ENCODE measurements around the gene SERGEF.

SERGEF gene

GRCh38 chr11:17810041-17810440 is 202.8 kb downstream of the SERGEF start:
- no peak for DNase-seq

- no peak for DNase-seq
These were observed 205.8 kb downstream of the SERGEF start for GRCh38 chr11:17807034-17807433.

GRCh38 chr11:17805873-17806272 is 207.0 kb downstream of the SERGEF start:
- no peak for DNase-seq

GRCh38 chr11:17805043-17805442 is 207.8 kb downstream of the SERGEF start:
- DNase-seq, result no peak

GRCh38 chr11:17803754-17804334 is 209.0 kb downstream of the SERGEF start:
- DNase-seq, result no peak

GRCh38 chr11:17802491-17802890 is 210.4 kb downstream of the SERGEF start:
- no peak for DNase-seq

GRCh38 chr11:17801166-17801565 is 211.7 kb downstream of the SERGEF start:
- DNase-seq, result no peak

- no peak for DNase-seq
These were observed 213.7 kb downstream of the SERGEF start for GRCh38 chr11:17799147-17799546.

GRCh38 chr11:17798716-17799115 is 214.1 kb downstream of the SERGEF start:
- DNase-seq, result no peak

GRCh38 chr11:17798253-17798652 is 214.6 kb downstream of the SERGEF start:
- no peak for DNase-seq

- no peak for DNase-seq
These were observed 216.7 kb downstream of the SERGEF start for GRCh38 chr11:17796154-17796553.

GRCh38 chr11:17794981-17795380 is 217.9 kb downstream of the SERGEF start:
- DNase-seq, result no peak

- DNase-seq, result no peak
These were observed 219.1 kb downstream of the SERGEF start for GRCh38 chr11:17793642-17794170.

GRCh38 chr11:17792161-17792560 is 220.7 kb downstream of the SERGEF start:
- no peak for DNase-seq

GRCh38 chr11:17791144-17791543 is 221.7 kb downstream of the SERGEF start:
- DNase-seq, result no peak

GRCh38 chr11:17790453-17790852 is 222.4 kb downstream of the SERGEF start:
- DNase-seq, result no peak

- no peak for DNase-seq
These were observed 224.8 kb downstream of the SERGEF start for GRCh38 chr11:17788084-17788483.

GRCh38 chr11:17786824-17787525 is 225.9 kb downstream of the SERGEF start:
- DNase-seq, result no peak

- DNase-seq, result no peak
These were observed 229.0 kb downstream of the SERGEF start for GRCh38 chr11:17783878-17784277.

- DNase-seq, result no peak
These were observed 230.1 kb downstream of the SERGEF start for GRCh38 chr11:17782603-17783337.

GRCh38 chr11:17782145-17782544 is 230.7 kb downstream of the SERGEF start:
- DNase-seq, result no peak

- no peak for DNase-seq
These were observed 231.2 kb downstream of the SERGEF start for GRCh38 chr11:17781626-17782025.

GRCh38 chr11:17781221-17781620 is 231.6 kb downstream of the SERGEF start:
- no peak for DNase-seq

- DNase-seq, result no peak
These were observed 232.2 kb downstream of the SERGEF start for GRCh38 chr11:17780668-17781067.

Measured in DMS79 (cell line).